ENCODE data around the gene KMT2D.

GRCh38 chr12:49079793-49080192 lies 19.2 kb upstream of the KMT2D start:
- no peak for TF ChIP-seq CTCF (IDR thresholded peaks at IDR 0.05; ENCODE audit: insufficient read depth, low read depth, low read length)
- TF ChIP-seq EZH2 (IDR thresholded peaks at IDR 0.05; ENCODE audit: insufficient read depth, low read length) = no peak

Data from astrocyte (in vitro differentiated cells and primary cell).